HAP-1 (cell line): ENCODE results near the gene MROH7.

ENCODE experiments used
- DNase-seq, 2 experiments: peaks; one replicate each; pipeline ENCODE4 v3.0.0-alpha.2; 2016 to 2020; ENCODE audit warnings: low spot score in 2 of 2
- H3K27me3 ChIP-seq: fragments of 250-450 bp; sonication (Bioruptor Pico); 2 replicates; pipeline ENCODE4 v1.5.1; 2020; ENCODE audit warnings: low read depth, mild to moderate bottlenecking, moderate library complexity
- H3K36me3 ChIP-seq: fragments of 250-450 bp; sonication (Bioruptor Pico); replicated peaks from 2 replicates; pipeline ENCODE4 v1.5.1; 2020; ENCODE audit warnings: mild to moderate bottlenecking
- H3K4me1 ChIP-seq: fragments of 250-450 bp; sonication (Bioruptor Pico); 2 replicates; pipeline ENCODE4 v1.5.1; 2020; ENCODE audit warnings: mild to moderate bottlenecking
- H3K4me3 ChIP-seq: fragments of 250-450 bp; sonication (Bioruptor Pico); 2 replicates; pipeline ENCODE4 v1.5.1; 2020; ENCODE audit warnings: mild to moderate bottlenecking, moderate library complexity
- H3K9me3 ChIP-seq: fragments of 250-450 bp; sonication (Bioruptor Pico); 2 replicates; pipeline ENCODE4 v1.5.1; 2020; ENCODE audit warnings: mild to moderate bottlenecking, moderate library complexity
- in situ Hi-C: fragments of 300-500 bp; cut with MboI; formaldehyde crosslinking; loops from 3 replicates; pipeline ENCODE4 v1.14.3; 2020; ENCODE audit warnings: low sequenced_read_pairs, inconsistent platforms, mixed read lengths

Gene MROH7

DNA sequence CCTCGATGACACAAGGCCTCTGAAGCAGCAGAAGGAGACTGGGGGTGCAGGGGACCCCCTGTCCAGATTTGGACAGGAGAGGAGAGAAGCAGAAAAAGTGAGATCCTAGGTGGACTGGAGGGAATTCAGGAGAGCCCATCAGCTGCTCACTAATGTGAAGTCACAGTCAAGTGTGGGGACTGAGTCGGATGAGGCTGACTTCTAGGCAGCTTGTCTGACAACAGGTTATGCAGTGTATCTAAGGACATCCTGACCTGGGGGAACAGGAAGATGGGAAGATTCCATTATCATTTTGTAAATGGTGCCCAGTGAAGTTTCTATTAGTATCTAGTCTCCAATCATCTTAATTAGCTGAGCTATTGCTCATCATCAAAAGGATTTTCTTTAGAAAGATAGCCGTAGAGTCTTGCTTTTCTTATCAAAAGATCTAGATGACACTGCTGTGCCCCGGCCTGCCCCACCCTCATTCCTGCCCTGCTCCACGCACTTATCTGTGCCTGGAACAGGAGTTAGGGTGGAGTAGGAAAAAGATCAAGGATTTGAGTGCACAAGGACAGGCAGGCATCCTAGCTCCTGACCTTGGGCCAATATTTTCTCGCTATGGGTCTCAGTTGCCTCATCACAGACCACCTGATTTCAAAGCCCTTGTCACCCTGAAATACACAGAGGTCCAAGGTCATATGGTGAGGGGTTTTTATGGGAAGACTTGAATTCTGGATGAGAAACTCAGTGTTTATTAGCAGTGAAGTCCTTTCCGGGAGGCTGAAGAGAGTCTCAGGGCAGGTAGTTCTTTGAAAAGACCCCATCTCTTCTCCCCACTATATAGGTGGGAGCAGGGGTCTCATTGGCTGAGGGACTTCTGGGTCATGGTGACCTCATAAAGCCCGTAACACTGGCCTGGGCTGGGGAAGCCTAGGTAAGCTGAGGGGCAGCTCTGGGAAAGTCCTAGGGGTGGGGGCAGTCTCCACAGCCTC, at the start of gene MROH7:
Gene MROH7, plus strand, starts transcription at position 924 of the 974 bp plus-strand sequence. CDS start 11,141 bp downstream, outside the sequence.
- no peak within 1 kb of the TSS for H3K4me3 ChIP-seq
- H3K4me1 ChIP-seq = peaks cover 10% of the 10 kb centered on the region
- H3K36me3 ChIP-seq = no peaks in the 10 kb centered on the region
- H3K27me3 ChIP-seq = no peaks in the 10 kb centered on the region
- DNase-seq = no peak
- in situ Hi-C loops = no loop called here
- H3K9me3 ChIP-seq = peaks cover 10% of the 10 kb centered on the region

GRCh38 chr1:54593571-54594160, 47.9 kb upstream of the MROH7 start:
- no peaks in the 10 kb centered on the region for H3K4me1 ChIP-seq
- H3K4me3 ChIP-seq = no peak overlapping the region
- no peaks in the 10 kb centered on the region for H3K9me3 ChIP-seq
- H3K27me3 ChIP-seq = no peaks in the 10 kb centered on the region
- H3K36me3 ChIP-seq = no peaks in the 10 kb centered on the region
- in situ Hi-C loops = no loop called here
- DNase-seq = no peak

DNA sequence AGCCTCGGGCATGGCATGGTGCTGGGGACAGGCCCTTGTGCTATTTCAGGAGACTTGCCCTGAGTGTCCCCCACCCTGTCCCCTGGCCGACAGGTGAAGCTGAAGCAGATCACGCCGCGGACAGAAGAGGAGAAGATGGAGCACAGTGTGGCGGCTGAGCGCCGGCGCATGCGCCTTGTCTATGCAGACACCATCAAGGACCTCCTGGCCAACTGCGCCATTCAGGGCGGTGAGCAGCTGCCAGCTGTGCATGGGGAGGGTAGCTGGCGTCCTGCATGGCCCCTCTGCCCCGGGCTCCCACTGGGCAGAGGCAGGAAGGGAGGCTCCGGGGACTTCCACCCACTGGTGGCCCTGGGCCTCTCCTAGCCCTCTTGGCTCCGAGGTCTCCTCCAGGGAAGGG, 47.1 kb upstream of the MROH7 start:
- DNase-seq = no peak
- no peaks in the 10 kb centered on the region for H3K9me3 ChIP-seq
- H3K4me1 ChIP-seq = no peaks in the 10 kb centered on the region
- H3K4me3 ChIP-seq = no peak overlapping the region
- H3K36me3 ChIP-seq = no peaks in the 10 kb centered on the region
- no peaks in the 10 kb centered on the region for H3K27me3 ChIP-seq
- in situ Hi-C loops = no loop called here

- Histone ChIP-seq H3K9me3 (no peaks in the 10 kb centered on the region), H3K4me1 (no peaks in the 10 kb centered on the region), H3K4me3 (no peak overlapping the region), H3K27me3 (no peaks in the 10 kb centered on the region), H3K36me3 (no peaks in the 10 kb centered on the region)
- in situ Hi-C loops = no loop called here
- no peak for DNase-seq
Observed at GRCh38 chr1:54595956-54596498, 45.6 kb upstream of the MROH7 start.

DNA sequence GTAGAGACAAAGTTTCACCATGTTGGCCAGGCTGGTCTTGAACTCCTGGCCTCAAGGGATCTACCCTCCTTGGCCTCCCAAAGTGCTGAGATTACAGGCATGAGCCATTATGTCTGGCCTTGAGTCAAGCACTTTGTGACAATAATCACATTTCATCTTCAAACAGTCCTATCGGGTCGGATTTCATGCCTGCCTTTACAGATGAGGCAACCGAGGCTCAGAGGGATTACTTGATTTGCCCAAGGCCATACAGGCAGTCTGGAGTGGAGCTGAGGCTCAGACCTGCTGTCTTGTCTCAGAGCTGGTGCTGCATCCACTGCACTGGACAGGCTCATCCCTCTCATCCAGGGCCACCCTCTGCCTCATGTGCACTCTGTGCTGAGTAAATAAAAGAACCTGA, 44.8 kb upstream of the MROH7 start:
- Histone ChIP-seq H3K36me3 (no peaks in the 10 kb centered on the region), H3K9me3 (no peaks in the 10 kb centered on the region), H3K4me3 (no peak overlapping the region), H3K4me1 (no peaks in the 10 kb centered on the region), H3K27me3 (no peaks in the 10 kb centered on the region)
- DNase-seq = peak in 1 of 2 experiments; percentile 22
- in situ Hi-C loops = no loop called here

GRCh38 chr1:54597455-54598030, 44.0 kb upstream of the MROH7 start:
- Histone ChIP-seq H3K4me3 (no peak overlapping the region), H3K36me3 (no peaks in the 10 kb centered on the region), H3K9me3 (no peaks in the 10 kb centered on the region), H3K27me3 (no peaks in the 10 kb centered on the region), H3K4me1 (no peaks in the 10 kb centered on the region)
- in situ Hi-C loops = no loop called here
- DNase-seq = no peak

DNA sequence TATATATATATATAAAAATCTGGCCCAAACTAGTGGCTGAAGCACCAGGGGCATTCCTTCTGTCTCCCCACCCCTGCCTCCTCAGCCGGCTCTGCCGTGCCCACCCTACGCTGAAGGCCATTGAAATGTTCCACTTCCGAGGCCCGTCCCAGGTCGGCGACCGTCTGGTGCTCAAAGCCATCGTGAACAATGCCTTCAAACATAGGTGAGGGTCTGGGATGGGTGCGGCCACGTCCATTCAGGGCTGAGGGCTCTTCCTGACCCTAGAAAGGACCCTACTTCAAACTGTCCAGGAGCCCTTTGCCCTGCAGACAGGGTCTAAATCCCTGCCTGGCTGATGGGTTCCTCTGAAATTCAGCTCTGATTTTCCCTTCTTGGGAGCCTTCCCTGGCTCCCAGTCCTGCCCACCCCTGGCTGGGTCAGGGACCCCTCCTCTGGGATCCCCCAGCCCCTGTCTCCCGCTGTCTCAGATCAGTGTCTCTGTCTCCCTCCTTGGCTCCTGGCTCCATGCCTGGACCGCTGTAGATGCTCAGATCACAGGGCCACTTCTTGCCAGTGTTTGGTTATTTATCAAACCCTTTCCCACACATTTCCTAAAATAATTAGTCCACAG, 42.3 kb upstream of the MROH7 start:
- no peak for DNase-seq
- in situ Hi-C loops = no loop called here
- Histone ChIP-seq H3K9me3 (no peaks in the 10 kb centered on the region), H3K36me3 (no peaks in the 10 kb centered on the region), H3K4me3 (no peak overlapping the region), H3K27me3 (no peaks in the 10 kb centered on the region), H3K4me1 (no peaks in the 10 kb centered on the region)

DNA sequence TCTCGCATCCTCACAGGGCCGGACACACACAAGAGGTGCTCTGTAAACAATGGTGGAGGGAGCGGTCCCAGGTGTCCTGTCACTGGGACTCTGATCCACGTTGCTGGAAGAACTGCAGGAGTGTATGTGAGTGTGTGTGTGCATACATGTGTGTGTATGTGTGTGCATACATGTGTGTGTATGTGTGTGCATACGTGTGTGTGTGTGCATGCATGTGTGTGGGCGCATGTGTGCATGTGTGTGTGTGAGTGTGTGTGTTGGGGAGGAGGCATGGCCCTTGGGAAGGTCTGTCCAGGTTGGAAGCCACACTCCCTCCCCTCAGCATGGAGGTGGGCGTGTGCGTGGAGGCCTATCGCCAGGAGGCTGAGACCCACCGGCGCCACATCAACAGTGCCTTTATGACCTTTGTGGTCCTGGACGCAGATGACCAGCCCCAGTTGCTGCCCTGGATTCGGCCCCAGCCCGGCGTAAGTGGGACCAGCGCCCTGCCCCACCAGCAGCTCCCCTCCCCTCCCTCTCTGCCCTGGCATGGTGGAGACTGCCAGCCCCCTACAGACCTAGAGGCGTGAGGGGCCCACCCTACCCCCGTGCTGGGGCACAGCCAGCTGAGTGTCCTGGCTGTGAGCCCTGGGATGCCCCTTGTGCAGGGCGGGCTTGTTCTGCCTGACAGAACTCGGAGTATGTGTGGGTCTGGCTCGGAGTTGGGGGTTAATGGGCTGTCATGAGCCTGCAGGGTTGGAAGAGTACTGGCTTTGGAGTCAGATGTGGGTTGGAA, 40.5 kb upstream of the MROH7 start:
- Histone ChIP-seq H3K36me3 (no peaks in the 10 kb centered on the region), H3K4me1 (no peaks in the 10 kb centered on the region), H3K27me3 (no peaks in the 10 kb centered on the region), H3K4me3 (no peak overlapping the region), H3K9me3 (no peaks in the 10 kb centered on the region)
- DNase-seq = no peak
- in situ Hi-C loops = no loop called here

- in situ Hi-C loops = no loop called here
- Histone ChIP-seq H3K27me3 (no peaks in the 10 kb centered on the region), H3K36me3 (no peaks in the 10 kb centered on the region), H3K4me3 (no peak overlapping the region), H3K4me1 (no peaks in the 10 kb centered on the region), H3K9me3 (no peaks in the 10 kb centered on the region)
- no peak for DNase-seq
Observed at GRCh38 chr1:54601730-54602129, 39.9 kb upstream of the MROH7 start.

- Histone ChIP-seq H3K4me3 (no peak overlapping the region), H3K36me3 (no peaks in the 10 kb centered on the region)
- in situ Hi-C loops = no loop called here
Observed at GRCh38 chr1:54602554-54602953, 39.0 kb upstream of the MROH7 start.

DNA sequence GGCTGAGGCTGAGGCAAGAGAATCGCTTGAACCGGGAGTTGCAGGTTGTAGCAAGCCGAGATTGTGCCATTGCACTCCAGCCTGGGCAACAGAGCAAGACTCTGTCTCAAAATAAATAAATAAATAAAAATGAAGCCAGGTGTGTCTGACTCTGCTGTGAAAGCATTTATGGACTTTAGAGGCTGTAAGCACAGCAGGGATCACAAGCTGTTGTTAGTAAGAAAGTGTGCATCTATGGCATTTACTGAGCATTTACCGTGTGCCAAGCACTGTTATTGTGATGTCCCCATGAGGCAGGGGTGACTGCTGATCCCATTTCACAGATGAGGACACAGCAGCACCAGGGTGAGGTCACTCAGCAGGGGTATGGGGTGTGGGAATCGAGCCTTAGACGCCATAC, 38.3 kb upstream of the MROH7 start:
- Histone ChIP-seq H3K4me1 (no peaks in the 10 kb centered on the region), H3K9me3 (no peaks in the 10 kb centered on the region)

More at GRCh38 chr1:54602554-54602953, 39.0 kb upstream of the MROH7 start:
- Histone ChIP-seq H3K27me3 (no peaks in the 10 kb centered on the region), H3K4me1 (no peaks in the 10 kb centered on the region), H3K9me3 (no peaks in the 10 kb centered on the region)
- no peak for DNase-seq

DNA sequence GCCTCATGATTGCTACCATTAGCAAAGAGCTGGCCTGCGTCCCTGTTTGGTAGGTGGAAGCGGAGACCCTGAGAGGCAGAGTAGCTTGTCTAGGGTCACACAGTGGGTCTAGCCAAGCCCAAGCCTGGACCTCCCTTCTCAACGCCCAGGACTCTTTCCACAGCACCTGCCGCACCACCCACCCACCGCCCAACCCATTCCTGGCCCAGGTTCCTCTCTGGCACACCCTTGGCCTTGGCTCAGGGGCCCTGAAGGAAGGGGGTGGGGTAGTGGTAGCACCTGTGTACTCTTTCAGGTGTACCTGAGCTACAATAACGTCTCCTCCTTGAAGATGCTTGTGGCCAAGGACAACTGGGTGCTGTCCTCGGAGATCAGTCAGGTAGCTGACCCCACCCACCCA, 37.5 kb upstream of the MROH7 start:
- Histone ChIP-seq H3K36me3 (no peaks in the 10 kb centered on the region), H3K4me3 (no peak overlapping the region), H3K27me3 (no peaks in the 10 kb centered on the region), H3K9me3 (no peaks in the 10 kb centered on the region), H3K4me1 (no peaks in the 10 kb centered on the region)
- in situ Hi-C loops = no loop called here
- DNase-seq = no peak

More for the DNA sequence above, 38.3 kb upstream of the MROH7 start:
- Histone ChIP-seq H3K27me3 (no peaks in the 10 kb centered on the region), H3K4me3 (no peak overlapping the region), H3K36me3 (no peaks in the 10 kb centered on the region)
- no peak for DNase-seq
- in situ Hi-C loops = no loop called here
